IPS-NIHi11 (cell line): ENCODE measurements around the gene LAMB3.
"Not testable (repeated sequence)": the region's sequence is repeated elsewhere in the genome, so short reads cannot be mapped to it uniquely, and the experiment has no call there.

Experiments
- DNase-seq: peaks from one replicate; pipeline ENCODE4 v3.0.0; 2012; ENCODE audit warnings: mixed read lengths, low spot score

Gene LAMB3

GRCh38 chr1:209652121-209652735, at the start of gene LAMB3:
Gene LAMB3 (minus strand): TSS chr1:209652425. CDS start chr1:209650944, 1,481 bp downstream.
- DNase-seq, result no peak

- DNase-seq, result not testable (repeated sequence)
Measured at GRCh38 chr1:209700686-209701085, 48.5 kb upstream of the LAMB3 start.

GRCh38 chr1:209697126-209697525, 44.9 kb upstream of the LAMB3 start:
- no peak for DNase-seq

GRCh38 chr1:209696673-209697072, 44.4 kb upstream of the LAMB3 start:
- DNase-seq, result no peak

- DNase-seq, result peak; percentile 79
Measured at GRCh38 chr1:209692745-209693504, 40.7 kb upstream of the LAMB3 start.

GRCh38 chr1:209692296-209692695, 40.1 kb upstream of the LAMB3 start:
- DNase-seq, result no peak

- no peak for DNase-seq
Measured at GRCh38 chr1:209691237-209691636, 39.0 kb upstream of the LAMB3 start.

GRCh38 chr1:209689477-209689876, 37.3 kb upstream of the LAMB3 start:
- no peak for DNase-seq

- DNase-seq, result no peak
Measured at GRCh38 chr1:209688746-209689234, 36.6 kb upstream of the LAMB3 start.

GRCh38 chr1:209686322-209686721, 34.1 kb upstream of the LAMB3 start:
- DNase-seq, result no peak

- DNase-seq, result no peak
Measured at GRCh38 chr1:209685821-209686220, 33.6 kb upstream of the LAMB3 start.

GRCh38 chr1:209678981-209679539, 26.8 kb upstream of the LAMB3 start:
- no peak for DNase-seq

- DNase-seq, result peak; percentile 53
Measured at GRCh38 chr1:209675565-209676154, 23.4 kb upstream of the LAMB3 start.

- peak; percentile 62 for DNase-seq
Measured at GRCh38 chr1:209674957-209675564, 22.8 kb upstream of the LAMB3 start, which contains the start of gene G0S2. Gene G0S2 (plus strand): TSS chr1:209675412. CDS start chr1:209675685, 273 bp downstream.

- no peak for DNase-seq
Measured at GRCh38 chr1:209673631-209674417, 21.6 kb upstream of the LAMB3 start.

- DNase-seq, result no peak
Measured at GRCh38 chr1:209672705-209673630, 20.7 kb upstream of the LAMB3 start.

GRCh38 chr1:209670441-209671082, 18.3 kb upstream of the LAMB3 start:
- DNase-seq, result no peak

- no peak for DNase-seq
Measured at GRCh38 chr1:209667708-209668107, 15.5 kb upstream of the LAMB3 start.

GRCh38 chr1:209667103-209667502, 14.9 kb upstream of the LAMB3 start:
- no peak for DNase-seq

- DNase-seq, result no peak
Measured at GRCh38 chr1:209662879-209663327, 10.7 kb upstream of the LAMB3 start.
